Osteoblast (primary cell): ENCODE measurements around the gene GH1. TPM values are rescaled to one million over a fixed set of nuclear protein-coding genes. Genes with fewer than 3 reads are reported as not detected.

Experiments used
- DNase-seq: peaks from one replicate; pipeline ENCODE4 v3.0.0; 2011; ENCODE audit warnings: low spot score, mixed read lengths; ENCODE audit not compliant: insufficient read length; ENCODE audit errors: missing footprints
- H2AFZ ChIP-seq: 2 replicates; pipeline ENCODE4 v1.6.0; 2011; ENCODE audit warnings: mild to moderate bottlenecking, low read length
- H3K27ac ChIP-seq: 2 replicates; pipeline ENCODE4 v1.5.1; 2011; ENCODE audit warnings: mild to moderate bottlenecking, low read depth, low read length, moderate library complexity
- H3K27me3 ChIP-seq: 2 replicates; pipeline ENCODE4 v1.6.0; 2012; ENCODE audit warnings: mild to moderate bottlenecking, control low read depth, inconsistent platforms, low read length, moderate library complexity; ENCODE audit not compliant: insufficient read depth
- H3K36me3 ChIP-seq: 2 replicates; pipeline ENCODE4 v1.5.1; 2011; ENCODE audit warnings: mild to moderate bottlenecking, low read length, control low read depth, moderate library complexity; ENCODE audit not compliant: insufficient read depth
- H3K4me1 ChIP-seq: 2 replicates; pipeline ENCODE4 v1.5.1; 2011; ENCODE audit warnings: mild to moderate bottlenecking, low read length, control low read depth, moderate library complexity; ENCODE audit not compliant: insufficient read depth
- H3K4me2 ChIP-seq: 2 replicates; pipeline ENCODE4 v1.6.0; 2011; ENCODE audit warnings: mild to moderate bottlenecking, low read length; ENCODE audit not compliant: insufficient read depth
- H3K4me3 ChIP-seq: fragments of 200-600 bp; sonication (generic); 3 replicates; pipeline ENCODE4 v1.5.1; 2012; ENCODE audit warnings: mild to moderate bottlenecking, low read length, inconsistent platforms; ENCODE audit not compliant: insufficient read depth
- H3K79me2 ChIP-seq: 2 replicates; pipeline ENCODE4 v1.6.0; 2012; ENCODE audit warnings: mild to moderate bottlenecking, low read length, control low read depth, inconsistent platforms; ENCODE audit not compliant: insufficient read depth
- H3K9me3 ChIP-seq: 2 replicates; pipeline ENCODE4 v1.5.1; 2011; ENCODE audit warnings: low read depth, low read length, control low read depth
- H4K20me1 ChIP-seq: 2 replicates; pipeline ENCODE4 v1.6.0; 2012; ENCODE audit warnings: mild to moderate bottlenecking, low read length, control low read depth; ENCODE audit not compliant: insufficient read depth
- total RNA-seq: library from RNA; depleted of rRNA; stranded (reverse); fragments of >200 nt; gene quantifications from 2 replicates; pipeline ENCODE4 v1.2.3, GENCODE V29; 2012
- TF ChIP-seq, protein P1 (sequence below): IDR thresholded peaks from 2 replicates; pipeline ENCODE4 v1.5.1; 2011; ENCODE audit warnings: mild to moderate bottlenecking, low read depth, low read length, moderate library complexity; ENCODE audit errors: extremely low read depth

GH1 gene
- total RNA-seq, 1 donor: not detected

DNA sequence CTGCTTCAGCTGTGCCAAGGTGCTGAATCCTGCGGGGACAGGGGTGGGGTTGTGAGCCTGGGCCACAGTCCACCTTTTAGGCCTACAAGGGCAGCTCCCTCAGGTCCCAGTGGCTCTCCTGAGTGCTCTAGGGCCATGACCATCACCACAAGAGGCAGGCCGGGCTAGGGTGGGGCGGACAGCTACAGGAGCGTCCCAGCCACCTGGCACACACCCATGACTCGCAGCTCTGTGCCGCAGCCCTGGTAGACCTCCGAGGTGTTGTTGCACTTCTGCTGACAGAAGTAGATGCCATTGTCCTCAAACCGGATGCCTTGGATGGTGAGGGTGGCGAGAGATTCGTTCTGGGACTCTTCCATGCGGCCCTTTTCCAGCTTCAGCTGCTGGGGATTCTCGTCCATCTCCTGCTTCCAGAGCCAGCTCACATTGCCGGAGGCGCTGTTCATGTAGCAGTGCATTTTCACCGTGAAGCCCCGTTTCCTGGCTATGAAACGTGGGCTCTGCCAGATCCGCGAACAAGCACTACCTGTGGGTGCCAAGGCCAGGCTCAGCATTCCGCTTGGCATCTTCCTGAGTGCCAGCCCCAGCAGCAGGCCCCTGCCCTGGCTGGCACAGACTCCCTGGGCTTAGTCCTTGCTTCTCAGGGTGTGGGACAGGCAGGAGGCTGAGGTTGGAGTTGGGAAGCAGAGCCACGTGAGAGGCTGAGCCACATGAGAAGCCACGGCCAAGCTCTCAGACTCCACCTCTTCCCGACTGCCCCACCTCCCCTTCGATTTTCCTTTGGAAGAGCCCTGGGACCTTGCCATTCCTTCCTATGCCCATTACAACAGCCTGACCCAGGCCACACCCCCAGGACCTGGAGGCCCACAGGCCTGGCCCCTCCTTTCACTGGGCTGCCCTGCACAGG is 11.5 kb upstream of the GH1 start:
- Histone ChIP-seq H3K36me3 (no peaks in the 10 kb centered on the region), H3K4me1 (no peaks in the 10 kb centered on the region), H3K79me2 (no peaks in the 10 kb centered on the region), H3K4me3 (no peak overlapping the region), H2AFZ (no peak overlapping the region), H3K9me3 (no peaks in the 10 kb centered on the region), H4K20me1 (no peaks in the 10 kb centered on the region), H3K27me3 (peaks cover 2% of the 10 kb centered on the region), H3K4me2 (no peak overlapping the region), H3K27ac (no peak overlapping the region)
- peak; percentile 46 for DNase-seq
- TF ChIP-seq, protein P1, sequence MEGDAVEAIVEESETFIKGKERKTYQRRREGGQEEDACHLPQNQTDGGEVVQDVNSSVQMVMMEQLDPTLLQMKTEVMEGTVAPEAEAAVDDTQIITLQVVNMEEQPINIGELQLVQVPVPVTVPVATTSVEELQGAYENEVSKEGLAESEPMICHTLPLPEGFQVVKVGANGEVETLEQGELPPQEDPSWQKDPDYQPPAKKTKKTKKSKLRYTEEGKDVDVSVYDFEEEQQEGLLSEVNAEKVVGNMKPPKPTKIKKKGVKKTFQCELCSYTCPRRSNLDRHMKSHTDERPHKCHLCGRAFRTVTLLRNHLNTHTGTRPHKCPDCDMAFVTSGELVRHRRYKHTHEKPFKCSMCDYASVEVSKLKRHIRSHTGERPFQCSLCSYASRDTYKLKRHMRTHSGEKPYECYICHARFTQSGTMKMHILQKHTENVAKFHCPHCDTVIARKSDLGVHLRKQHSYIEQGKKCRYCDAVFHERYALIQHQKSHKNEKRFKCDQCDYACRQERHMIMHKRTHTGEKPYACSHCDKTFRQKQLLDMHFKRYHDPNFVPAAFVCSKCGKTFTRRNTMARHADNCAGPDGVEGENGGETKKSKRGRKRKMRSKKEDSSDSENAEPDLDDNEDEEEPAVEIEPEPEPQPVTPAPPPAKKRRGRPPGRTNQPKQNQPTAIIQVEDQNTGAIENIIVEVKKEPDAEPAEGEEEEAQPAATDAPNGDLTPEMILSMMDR: no peak

- no peak overlapping the region for H3K27ac ChIP-seq
- no peak overlapping the region for H2AFZ ChIP-seq
- H3K9me3 ChIP-seq: no peaks in the 10 kb centered on the region
- H3K27me3 ChIP-seq: peaks cover 2% of the 10 kb centered on the region
- no peaks in the 10 kb centered on the region for H3K4me1 ChIP-seq
- TF ChIP-seq, protein P1: no peak
- no peak overlapping the region for H3K4me3 ChIP-seq
- no peaks in the 10 kb centered on the region for H4K20me1 ChIP-seq
- H3K4me2 ChIP-seq: no peak overlapping the region
- no peaks in the 10 kb centered on the region for H3K79me2 ChIP-seq
- no peak for DNase-seq
- H3K36me3 ChIP-seq: no peaks in the 10 kb centered on the region
Measured at GRCh38 chr17:63928966-63929695, 10.5 kb upstream of the GH1 start.

DNA sequence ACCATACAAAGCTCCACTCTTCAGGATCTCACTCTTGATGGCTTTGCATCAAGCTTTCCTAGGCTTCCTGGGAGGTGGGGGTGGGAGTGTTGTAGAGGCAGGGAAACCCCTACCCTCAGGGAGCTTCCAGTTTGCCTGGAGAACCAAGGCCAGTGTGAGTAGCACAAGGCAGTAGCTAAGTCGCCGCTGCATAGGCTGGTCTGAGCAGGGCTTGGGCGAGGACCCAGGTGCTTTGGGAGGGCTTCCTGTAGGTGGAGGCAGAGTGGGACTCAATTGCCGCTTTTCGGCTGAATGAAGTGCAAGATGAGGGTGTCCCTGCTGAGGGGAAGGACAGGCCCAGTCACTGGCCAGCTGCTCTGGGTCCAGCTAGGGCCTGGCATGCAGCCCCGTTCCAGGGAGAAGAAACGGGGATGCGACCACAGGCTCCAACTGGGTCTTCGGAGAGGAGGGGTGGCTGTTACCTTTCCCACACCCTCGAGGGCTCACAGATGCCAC is 9.6 kb upstream of the GH1 start:
- Histone ChIP-seq H3K9me3 (no peaks in the 10 kb centered on the region), H3K79me2 (no peaks in the 10 kb centered on the region), H3K36me3 (no peaks in the 10 kb centered on the region), H3K4me2 (no peak overlapping the region), H2AFZ (no peak overlapping the region), H3K27ac (no peak overlapping the region), H3K4me1 (no peaks in the 10 kb centered on the region), H3K27me3 (no peaks in the 10 kb centered on the region), H4K20me1 (no peaks in the 10 kb centered on the region), H3K4me3 (no peak overlapping the region)
- no peak for DNase-seq
- TF ChIP-seq, protein P1: no peak
